Measurements from ENCODE around the gene BMI1.

- TF ChIP-seq CTCF (IDR thresholded peaks at IDR 0.05) (no peak), POLR2AphosphoS5 (IDR thresholded peaks at IDR 0.05) (no peak)
Measured at GRCh38 chr10:22369434-22370072, 48.7 kb downstream of the BMI1 start.

Measured in stomach (tissue), 4 donors.